HUES64 (cell line): ENCODE results near the gene DAPP1.

Source experiments
- H3K27ac ChIP-seq: 2 replicates; pipeline ENCODE4 v1.7.0; 2013; ENCODE audit warnings: low read depth, low read length, inconsistent platforms
- H3K27me3 ChIP-seq: 2 replicates; pipeline ENCODE4 v1.6.1; 2013; ENCODE audit warnings: mild to moderate bottlenecking, low read length; ENCODE audit not compliant: insufficient read depth
- H3K36me3 ChIP-seq: 2 replicates; pipeline ENCODE4 v1.6.1; 2013; ENCODE audit warnings: mild to moderate bottlenecking, low read length; ENCODE audit not compliant: insufficient read depth
- H3K4me1 ChIP-seq: 2 replicates; pipeline ENCODE4 v1.6.1; 2013; ENCODE audit warnings: mild to moderate bottlenecking, low read length, moderate library complexity; ENCODE audit not compliant: insufficient read depth
- H3K4me3 ChIP-seq: 2 replicates; pipeline ENCODE4 v1.5.1; 2013; ENCODE audit warnings: mild to moderate bottlenecking, low read length, moderate library complexity
- H3K9ac ChIP-seq: 2 replicates; pipeline ENCODE4 v1.6.1; 2013; ENCODE audit warnings: mild to moderate bottlenecking, low read depth, low read length
- H3K9me3 ChIP-seq: 2 replicates; pipeline ENCODE4 v1.6.1; 2013; ENCODE audit warnings: low read depth, low read length; ENCODE audit not compliant: insufficient read depth
- WGBS: fragments of 150-250, 120-280 bp; methylation state at CpG from one replicate; pipeline ENCODE4 v1.1.7; 2013; ENCODE audit warnings: missing lambda C conversion rate; 5-methylcytosine and 5-hydroxymethylcytosine counted together

DAPP1 gene

DNA sequence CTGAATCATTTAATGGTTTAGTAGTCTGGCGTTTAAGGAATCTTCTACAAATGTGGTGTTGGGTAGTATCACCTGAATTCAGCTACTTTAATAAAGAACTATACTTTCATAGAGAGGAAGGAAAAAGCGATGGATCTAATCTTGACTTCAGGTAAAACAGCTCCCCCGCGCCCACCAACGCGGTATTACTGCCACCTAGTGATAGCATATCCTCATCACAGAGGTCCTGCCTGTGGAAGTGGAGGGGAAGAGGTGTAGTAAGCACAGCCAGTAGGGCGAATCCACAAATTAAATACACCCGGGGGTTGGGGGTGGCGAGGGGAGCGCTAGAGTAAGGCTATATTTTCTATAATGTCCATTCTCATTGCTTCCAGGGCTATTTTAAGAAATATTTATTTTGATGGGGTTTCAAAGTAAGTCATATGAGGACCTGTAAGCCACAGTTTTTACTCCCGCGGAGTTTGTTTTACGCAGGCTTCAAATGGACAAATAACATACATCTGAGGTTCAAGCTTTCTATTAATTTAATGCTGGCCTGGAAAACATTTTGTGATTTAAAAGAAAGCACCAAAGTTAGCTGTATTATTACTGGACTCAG, 8.3 kb upstream of the DAPP1 start:
- 72% methylated on average over 6 of the region's 13 CpGs for WGBS
- Histone ChIP-seq H3K9me3 (no peaks in the 10 kb centered on the region), H3K9ac (no peak overlapping the region), H3K4me3 (no peak overlapping the region), H3K4me1 (peaks cover 2% of the 10 kb centered on the region; the same call in 1 of the 2 replicates), H3K27me3 (no peaks in the 10 kb centered on the region), H3K36me3 (no peaks in the 10 kb centered on the region), H3K27ac (no peak overlapping the region)

DNA sequence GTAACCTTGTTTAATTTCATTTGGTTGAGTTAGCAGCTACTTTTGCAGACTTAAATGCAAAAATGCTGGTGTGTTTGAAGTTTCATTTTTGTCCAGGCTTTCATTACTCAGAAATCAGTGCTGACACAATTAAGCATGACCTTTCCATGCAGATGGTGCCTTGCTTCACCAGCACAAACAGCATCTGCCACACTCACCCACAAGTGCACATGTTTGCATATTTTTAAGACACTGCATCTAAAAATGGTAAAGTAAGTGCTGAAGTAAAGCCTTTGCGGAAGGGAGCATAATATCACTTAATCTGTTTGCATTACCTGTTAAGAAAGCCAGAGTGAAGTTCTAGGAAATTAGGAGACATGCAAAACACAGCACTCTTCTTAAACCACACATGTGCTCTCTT, 7.3 kb upstream of the DAPP1 start:
- H3K4me3 ChIP-seq, result no peak overlapping the region
- H3K9me3 ChIP-seq, result no peaks in the 10 kb centered on the region
- H3K4me1 ChIP-seq, result no peaks in the 10 kb centered on the region
- no peaks in the 10 kb centered on the region for H3K27me3 ChIP-seq
- WGBS, result no CpG with 5 or more reads among the region's 1 CpG
- no peak overlapping the region for H3K9ac ChIP-seq
- no peaks in the 10 kb centered on the region for H3K36me3 ChIP-seq
- no peak overlapping the region for H3K27ac ChIP-seq

DNA sequence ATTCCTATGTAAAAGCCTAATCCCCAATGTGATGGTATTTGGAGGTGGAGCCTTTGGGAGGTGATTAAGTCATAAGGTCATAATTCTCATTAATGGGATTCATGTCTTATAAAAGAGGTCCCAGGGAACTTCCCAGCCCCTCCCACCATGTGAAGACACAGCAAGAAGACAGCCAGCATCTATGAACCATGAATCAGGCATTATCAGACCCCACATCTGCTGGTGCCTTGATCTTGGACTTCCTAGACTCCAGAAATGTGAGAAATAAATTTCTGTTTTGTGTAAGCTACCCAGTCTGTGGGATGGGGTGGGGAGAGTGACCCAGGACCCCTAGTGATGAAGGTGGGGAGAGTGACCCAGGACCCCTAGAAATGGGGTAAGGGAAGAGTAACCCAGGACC, 6.1 kb upstream of the DAPP1 start:
- Histone ChIP-seq H3K9me3 (no peaks in the 10 kb centered on the region), H3K27ac (no peak overlapping the region), H3K36me3 (no peaks in the 10 kb centered on the region), H3K27me3 (no peaks in the 10 kb centered on the region), H3K4me1 (no peaks in the 10 kb centered on the region), H3K9ac (no peak overlapping the region), H3K4me3 (no peak overlapping the region)

DNA sequence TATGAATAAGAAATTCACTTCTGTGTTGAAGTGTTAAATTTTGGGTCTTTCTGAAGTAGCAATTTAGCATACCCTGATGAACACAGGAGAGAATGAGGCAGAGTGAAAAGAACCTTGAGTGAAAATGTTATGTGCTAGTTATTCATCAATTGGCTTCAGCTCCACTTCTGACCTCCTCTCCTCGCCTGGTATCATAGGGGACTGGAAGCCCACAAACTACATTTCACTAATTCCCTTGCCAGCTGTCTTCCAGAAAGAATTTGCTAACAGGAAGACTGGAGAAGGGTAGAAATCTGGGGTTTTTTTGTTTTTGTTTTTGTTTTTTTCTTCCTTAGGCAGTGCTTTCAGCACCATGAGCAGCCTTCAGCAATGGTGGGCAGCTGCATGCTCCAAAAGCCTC, 5.5 kb upstream of the DAPP1 start:
- Histone ChIP-seq H3K27me3 (no peaks in the 10 kb centered on the region), H3K4me1 (no peaks in the 10 kb centered on the region), H3K36me3 (no peaks in the 10 kb centered on the region), H3K27ac (no peak overlapping the region), H3K4me3 (no peak overlapping the region), H3K9ac (no peak overlapping the region), H3K9me3 (no peaks in the 10 kb centered on the region)
- WGBS, result no CpG with 5 or more reads among the region's 1 CpG

DNA sequence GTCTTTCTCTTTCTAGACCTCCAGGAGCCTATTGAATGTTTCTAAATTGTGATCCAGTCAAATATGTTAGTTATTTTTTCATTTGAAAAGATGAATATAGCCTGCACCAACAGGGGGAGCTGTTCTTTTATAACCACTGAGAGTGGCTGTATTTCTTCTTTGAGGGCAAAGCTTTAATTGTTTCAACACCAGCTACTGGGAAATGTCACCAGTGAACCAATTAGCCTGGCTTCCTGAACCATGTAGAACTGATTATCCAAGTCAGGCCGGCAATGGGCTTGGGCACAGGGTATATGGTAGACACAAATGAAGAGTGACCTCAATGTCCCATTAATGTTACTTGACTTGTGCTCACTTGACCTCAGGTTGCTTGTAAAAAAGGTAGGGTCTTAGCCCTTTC, 4.8 kb upstream of the DAPP1 start:
- no peaks in the 10 kb centered on the region for H3K9me3 ChIP-seq
- 94% methylated on average over 1 of the region's 1 CpG for WGBS

DNA sequence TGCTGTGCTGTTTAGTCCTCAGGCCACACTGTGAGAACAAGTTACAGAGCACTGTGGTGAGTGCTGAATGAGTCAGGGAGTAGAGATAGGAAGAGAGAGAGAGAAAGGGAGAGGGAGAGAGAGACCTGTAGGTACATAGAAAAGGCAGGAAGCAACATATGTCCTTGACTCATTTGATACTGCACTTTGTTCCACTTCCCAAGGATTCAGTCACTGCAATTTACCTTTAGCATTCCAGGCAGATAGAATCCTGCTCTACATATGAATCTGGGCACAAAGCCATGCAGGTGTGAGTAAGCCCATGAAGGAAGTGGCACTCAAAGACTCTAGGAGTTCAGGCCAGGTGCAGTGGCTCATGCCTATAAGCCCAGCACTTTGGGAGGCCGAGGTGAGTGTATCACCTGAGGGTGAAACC, 1.0 kb upstream of the DAPP1 start:
- 95% methylated on average over 1 of the region's 1 CpG for WGBS
- Histone ChIP-seq H3K9ac (no peak overlapping the region), H3K4me3 (no peak overlapping the region), H3K27me3 (peaks cover 2% of the 10 kb centered on the region; the same call in 1 of the 2 replicates), H3K27ac (no peak overlapping the region), H3K36me3 (no peaks in the 10 kb centered on the region), H3K9me3 (no peaks in the 10 kb centered on the region), H3K4me1 (no peaks in the 10 kb centered on the region)

More for the DNA sequence above, 4.8 kb upstream of the DAPP1 start:
- no peaks in the 10 kb centered on the region for H3K4me1 ChIP-seq
- H3K36me3 ChIP-seq, result no peaks in the 10 kb centered on the region
- no peaks in the 10 kb centered on the region for H3K27me3 ChIP-seq
- H3K27ac ChIP-seq, result no peak overlapping the region
- H3K4me3 ChIP-seq, result no peak overlapping the region
- H3K9ac ChIP-seq, result no peak overlapping the region

DNA sequence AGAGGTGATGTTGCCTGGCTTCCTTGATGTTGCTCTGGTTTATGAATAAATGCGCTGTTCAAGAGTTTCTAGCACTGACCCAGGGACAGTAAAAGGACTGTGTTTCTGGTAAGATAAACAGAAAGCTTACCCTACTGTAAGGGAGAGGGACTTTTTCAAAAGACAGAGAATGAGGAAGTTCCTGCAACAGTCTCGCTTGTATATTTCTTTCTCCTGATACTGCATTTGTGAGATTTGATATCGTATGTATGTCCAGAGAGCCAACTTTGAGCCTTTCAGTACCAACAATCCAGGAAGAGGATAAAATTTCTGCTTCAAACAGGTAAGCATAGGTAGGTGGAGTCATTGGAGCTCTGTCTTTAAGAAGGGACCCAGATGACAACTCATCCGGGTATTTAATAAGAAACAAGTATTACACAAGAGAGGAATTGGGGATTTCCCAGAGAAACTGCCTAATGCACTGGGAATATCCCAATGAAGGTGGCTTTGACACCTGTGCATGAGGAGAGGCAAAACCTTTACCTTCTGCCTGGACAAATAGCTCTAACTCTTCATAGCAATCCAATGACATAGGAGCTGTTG, 773 bp downstream of the DAPP1 start:
- H3K4me1 ChIP-seq, result no peaks in the 10 kb centered on the region
- no peak overlapping the region for H3K4me3 ChIP-seq
- peaks cover 2% of the 10 kb centered on the region; the same call in 1 of the 2 replicates for H3K27me3 ChIP-seq
- no peak overlapping the region for H3K9ac ChIP-seq
- H3K36me3 ChIP-seq, result no peaks in the 10 kb centered on the region
- WGBS, result 97% methylated on average over 4 of the region's 4 CpGs
- no peaks in the 10 kb centered on the region for H3K9me3 ChIP-seq
- no peak overlapping the region for H3K27ac ChIP-seq

GRCh38 chr4:99818661-99819060, 2.0 kb downstream of the DAPP1 start:
- H3K9ac ChIP-seq, result no peak overlapping the region
- H3K27ac ChIP-seq, result no peak overlapping the region
- 91% methylated on average over 1 of the region's 1 CpG for WGBS
- H3K27me3 ChIP-seq, result peaks cover 2% of the 10 kb centered on the region; the same call in 1 of the 2 replicates
- H3K4me1 ChIP-seq, result no peaks in the 10 kb centered on the region
- H3K4me3 ChIP-seq, result no peak overlapping the region
- no peaks in the 10 kb centered on the region for H3K9me3 ChIP-seq
- no peaks in the 10 kb centered on the region for H3K36me3 ChIP-seq

GRCh38 chr4:99821918-99822503, 5.4 kb downstream of the DAPP1 start:
- no peaks in the 10 kb centered on the region for H3K36me3 ChIP-seq
- no peaks in the 10 kb centered on the region for H3K4me1 ChIP-seq
- WGBS, result 62% methylated on average over 3 of the region's 4 CpGs
- peaks cover 2% of the 10 kb centered on the region; the same call in 1 of the 2 replicates for H3K27me3 ChIP-seq
- no peaks in the 10 kb centered on the region for H3K9me3 ChIP-seq
- no peak overlapping the region for H3K4me3 ChIP-seq
- H3K9ac ChIP-seq, result no peak overlapping the region
- no peak overlapping the region for H3K27ac ChIP-seq

DNA sequence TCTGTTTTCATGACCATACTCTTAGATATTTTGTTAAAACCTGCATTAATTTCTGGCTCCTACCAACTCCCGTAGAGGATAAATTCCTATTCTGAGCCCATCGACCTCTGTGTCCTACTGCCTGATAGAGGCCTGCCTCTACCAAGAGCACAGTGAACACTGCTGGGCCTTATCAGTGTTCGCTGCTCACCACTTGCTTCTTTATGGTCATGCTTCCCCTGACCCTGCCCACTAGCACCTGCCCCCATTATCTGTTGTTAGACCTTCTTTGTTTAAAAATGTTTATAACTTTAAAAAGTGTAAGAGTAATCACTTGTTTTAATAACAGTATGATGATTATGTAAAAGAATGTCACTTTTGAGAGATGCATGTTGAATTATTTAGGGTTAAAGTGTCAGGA, 6.1 kb downstream of the DAPP1 start:
- 94% methylated on average over 3 of the region's 3 CpGs for WGBS
- H3K9ac ChIP-seq, result no peak overlapping the region
- H3K4me3 ChIP-seq, result no peak overlapping the region
- H3K27me3 ChIP-seq, result peaks cover under 1% of the 10 kb centered on the region; the same call in 1 of the 2 replicates
- no peaks in the 10 kb centered on the region for H3K36me3 ChIP-seq
- H3K9me3 ChIP-seq, result no peaks in the 10 kb centered on the region
- no peak overlapping the region for H3K27ac ChIP-seq
- H3K4me1 ChIP-seq, result no peaks in the 10 kb centered on the region

GRCh38 chr4:99824070-99824599, 7.5 kb downstream of the DAPP1 start:
- no peaks in the 10 kb centered on the region for H3K4me1 ChIP-seq
- no peaks in the 10 kb centered on the region for H3K27me3 ChIP-seq
- no peaks in the 10 kb centered on the region for H3K36me3 ChIP-seq
- H3K9me3 ChIP-seq, result no peaks in the 10 kb centered on the region
- H3K4me3 ChIP-seq, result no peak overlapping the region
- WGBS, result 91% methylated on average over 1 of the region's 3 CpGs
- H3K27ac ChIP-seq, result no peak overlapping the region
- H3K9ac ChIP-seq, result no peak overlapping the region
